ENCODE data around the gene OTUD4. TPM values are rescaled to one million over a fixed set of nuclear protein-coding genes. Genes with fewer than 3 reads are reported as not detected.
"Not testable (repeated sequence)": the region's sequence is repeated elsewhere in the genome, so short reads cannot be mapped to it uniquely, and the experiment has no call there.

Gene OTUD4
- total RNA-seq, 1 donor from 2014 or later = 26.7 TPM

DNA sequence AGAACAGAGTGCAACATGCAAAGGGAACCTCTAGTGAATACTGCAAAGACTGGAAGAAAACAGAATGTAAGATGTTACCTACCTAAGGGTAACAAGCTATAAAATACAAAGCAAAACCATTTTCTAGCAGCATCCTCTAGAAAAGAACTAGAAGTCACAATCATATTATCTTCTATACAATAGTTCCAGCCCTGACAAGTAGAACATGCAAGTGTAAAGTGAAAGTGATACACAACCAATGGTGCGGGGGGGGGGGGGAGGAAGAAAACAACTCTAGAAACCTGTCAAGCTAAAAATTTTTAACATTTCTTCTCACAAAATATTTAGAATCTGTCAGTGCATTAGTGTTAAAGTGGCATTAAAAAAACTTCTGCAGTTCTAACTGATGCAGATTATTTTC, 44.2 kb downstream of the OTUD4 start:
- intact Hi-C loops (cut with DNase I); DNase-seq (ENCODE audit: low spot score): not testable (repeated sequence)

DNA sequence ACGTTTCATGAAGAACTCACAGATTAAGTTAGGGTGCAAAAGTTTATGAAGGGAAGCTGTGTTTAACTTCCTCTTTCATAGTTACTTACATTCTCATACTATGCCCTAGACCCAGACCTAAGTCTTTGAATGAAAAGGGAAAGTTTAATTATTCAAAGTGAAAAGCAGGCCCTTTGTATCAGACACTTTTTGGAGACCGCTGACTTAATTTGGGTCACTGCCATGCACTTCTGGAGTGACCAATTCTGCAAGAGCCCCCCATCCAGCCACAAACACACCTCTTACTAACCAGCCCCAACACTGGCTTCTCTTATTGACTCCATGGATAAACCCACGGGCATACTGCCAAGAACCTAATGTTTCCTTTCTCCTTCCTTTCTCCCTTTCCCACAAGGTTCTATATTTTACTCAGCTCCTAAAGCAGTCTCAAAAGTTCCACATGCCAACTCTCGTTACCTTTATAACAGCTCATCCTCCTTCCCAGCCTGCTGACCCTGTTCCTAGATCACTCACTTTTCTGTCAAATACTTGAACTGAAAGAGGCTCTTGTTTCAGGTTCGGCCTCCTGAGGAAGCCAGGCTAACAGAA, 47.8 kb downstream of the OTUD4 start:
- intact Hi-C loops (cut with DNase I) = no loop called here
- DNase-seq (ENCODE audit: low spot score) = no peak

DNA sequence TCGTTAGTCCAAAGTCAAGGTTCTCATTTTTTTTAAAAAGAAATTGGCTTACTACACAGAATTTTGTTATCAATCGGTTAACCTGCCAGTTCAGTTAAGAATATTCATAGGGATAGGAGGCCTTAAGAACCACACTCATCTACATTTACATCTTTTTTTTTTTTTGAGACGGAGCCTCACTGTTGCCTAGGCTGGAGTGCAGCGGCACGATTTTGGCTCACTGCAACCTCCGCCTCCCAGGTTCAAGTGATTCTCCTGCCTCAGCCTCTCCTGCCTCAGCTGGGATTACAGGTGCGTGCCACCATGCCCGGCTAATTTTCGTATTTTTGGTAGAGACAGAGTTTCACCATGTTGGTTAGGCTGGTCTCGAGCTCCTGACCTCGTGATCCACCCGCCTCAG, 48.5 kb downstream of the OTUD4 start:
- intact Hi-C loops (cut with DNase I) = no loop called here

DNA sequence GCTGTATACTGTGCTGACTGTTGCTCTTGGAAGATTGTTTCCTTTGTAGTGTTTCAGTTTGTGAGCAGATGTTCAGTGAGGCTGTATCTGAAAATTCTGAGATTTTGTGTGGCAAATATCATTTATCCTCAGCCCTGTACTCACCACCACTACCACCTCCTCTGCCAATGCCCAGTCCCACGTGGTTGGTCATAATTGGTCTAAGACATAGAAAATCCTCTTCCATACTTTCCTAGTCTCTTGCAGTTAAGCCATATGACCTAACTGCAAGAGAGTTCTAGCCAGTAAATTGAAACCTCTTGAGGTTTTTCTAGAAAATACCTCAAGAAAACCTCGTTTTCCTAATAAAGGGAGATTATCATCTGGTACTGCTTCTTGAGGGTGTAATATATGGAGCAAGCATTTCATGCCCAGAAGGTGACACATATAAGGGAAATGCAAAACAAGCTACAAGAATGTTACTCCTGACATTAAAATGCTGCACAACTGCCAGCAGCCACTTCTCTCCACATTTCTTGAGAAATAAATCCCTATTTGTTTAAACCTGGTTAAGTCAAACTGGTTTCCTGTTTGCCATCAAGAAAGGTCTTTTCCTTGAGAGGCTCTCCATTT, 49.5 kb downstream of the OTUD4 start:
- intact Hi-C loops (cut with DNase I) = no loop called here
- no peak for DNase-seq (ENCODE audit: low spot score)

More for the DNA sequence above, 48.5 kb downstream of the OTUD4 start:
- no peak for DNase-seq (ENCODE audit: low spot score)

DNA sequence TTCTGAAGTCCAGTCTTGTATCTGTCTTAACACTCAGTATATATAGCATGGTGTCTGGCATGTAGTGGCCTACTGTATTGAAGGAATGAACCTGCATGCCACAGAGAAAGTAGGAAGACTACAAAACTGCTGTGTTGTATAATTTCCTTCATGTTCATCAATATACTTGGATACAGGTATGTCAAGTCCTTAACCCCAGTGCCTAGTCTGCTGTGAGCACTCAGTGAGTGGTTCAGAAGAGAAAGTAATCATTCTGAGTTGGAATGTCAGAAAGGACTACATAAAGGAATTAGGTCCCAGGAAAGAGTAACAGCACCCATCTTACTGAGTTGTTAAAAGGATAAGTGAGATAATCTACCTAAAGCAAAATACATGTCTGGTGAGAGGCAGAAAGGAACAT, 50.3 kb downstream of the OTUD4 start:
- no peak for DNase-seq (ENCODE audit: low spot score)
- intact Hi-C loops (cut with DNase I) = no loop called here

DNA sequence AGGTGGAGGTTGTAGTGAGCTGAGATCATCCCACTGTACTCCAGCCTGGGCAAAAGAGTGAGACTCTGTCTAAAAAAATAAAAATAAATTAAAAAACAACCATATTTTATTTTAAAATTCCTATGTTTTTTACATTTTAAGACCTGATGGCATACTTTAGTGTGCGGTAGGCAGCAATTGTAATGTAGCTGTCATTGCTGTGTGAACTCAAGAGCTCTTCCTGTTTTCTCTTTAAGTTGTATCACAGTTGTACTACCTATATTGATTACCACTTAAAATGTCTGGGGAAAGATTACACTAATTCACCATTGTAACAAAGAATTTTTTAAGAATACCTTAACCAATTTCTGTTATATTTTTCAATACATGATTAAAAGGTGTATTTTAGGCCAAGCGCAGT, 55.0 kb downstream of the OTUD4 start:
- intact Hi-C loops (cut with DNase I) = no loop called here
- DNase-seq (ENCODE audit: low spot score) = no peak

DNA sequence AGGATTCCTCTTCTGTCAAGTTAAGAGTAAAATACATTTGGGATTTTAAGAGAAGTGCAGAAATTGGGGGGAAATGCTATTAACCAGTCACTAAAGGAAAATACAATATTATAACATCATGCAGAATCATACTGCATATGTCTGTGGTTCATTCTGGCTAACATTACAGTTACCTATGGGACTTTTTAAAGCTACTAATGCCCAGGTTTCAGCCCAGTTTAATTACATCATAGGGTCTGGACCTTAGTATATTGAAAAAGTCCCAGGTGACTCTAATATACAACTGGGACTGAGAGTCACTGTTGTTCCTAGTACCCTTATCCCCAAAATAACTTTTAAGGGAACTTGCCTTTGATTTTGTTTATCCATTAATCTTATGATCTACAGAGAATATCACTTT, 72.3 kb downstream of the OTUD4 start:
- no peak for DNase-seq (ENCODE audit: low spot score)
- intact Hi-C loops (cut with DNase I) = no loop called here

DNA sequence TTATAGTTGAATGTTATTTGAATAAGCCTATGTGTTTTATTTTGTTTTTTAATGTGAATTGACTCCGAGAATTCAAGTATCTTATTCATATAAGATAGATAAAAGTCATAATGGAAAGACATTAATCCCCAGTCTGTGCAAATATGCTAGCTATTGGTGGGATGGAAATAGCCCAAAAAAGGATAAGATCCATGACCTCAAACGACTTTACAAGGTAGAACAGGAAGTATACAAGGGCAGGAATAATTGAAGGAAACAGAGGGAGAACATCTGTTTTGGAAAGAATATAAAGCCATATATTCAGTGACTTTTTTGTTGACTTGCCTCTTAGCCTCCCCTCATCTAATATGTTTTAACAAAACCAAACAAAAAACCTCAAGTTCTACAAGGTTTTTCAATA, 73.3 kb downstream of the OTUD4 start:
- no peak for DNase-seq (ENCODE audit: low spot score)
- intact Hi-C loops (cut with DNase I) = no loop called here

DNA sequence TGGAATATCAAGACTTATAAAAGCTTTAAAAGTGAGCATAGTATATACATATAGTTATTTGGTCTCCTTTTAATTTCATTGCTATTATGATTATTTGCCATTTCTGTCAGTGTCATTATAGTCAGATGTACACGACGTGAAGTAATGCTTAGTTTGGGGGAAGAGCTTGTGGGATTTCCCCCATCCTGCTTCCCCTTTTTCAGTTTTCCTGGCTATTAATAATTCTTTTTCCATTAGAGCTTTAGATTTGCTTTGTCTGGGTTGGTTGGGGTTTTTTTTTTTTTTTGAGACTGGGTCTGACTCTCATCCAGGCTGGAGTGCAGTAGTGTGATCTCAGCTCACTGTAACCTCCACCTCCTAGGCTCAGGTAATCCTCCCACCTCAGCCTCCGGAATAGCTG, 76.9 kb downstream of the OTUD4 start:
- DNase-seq (ENCODE audit: low spot score) = no peak
- intact Hi-C loops (cut with DNase I) = no loop called here

DNA sequence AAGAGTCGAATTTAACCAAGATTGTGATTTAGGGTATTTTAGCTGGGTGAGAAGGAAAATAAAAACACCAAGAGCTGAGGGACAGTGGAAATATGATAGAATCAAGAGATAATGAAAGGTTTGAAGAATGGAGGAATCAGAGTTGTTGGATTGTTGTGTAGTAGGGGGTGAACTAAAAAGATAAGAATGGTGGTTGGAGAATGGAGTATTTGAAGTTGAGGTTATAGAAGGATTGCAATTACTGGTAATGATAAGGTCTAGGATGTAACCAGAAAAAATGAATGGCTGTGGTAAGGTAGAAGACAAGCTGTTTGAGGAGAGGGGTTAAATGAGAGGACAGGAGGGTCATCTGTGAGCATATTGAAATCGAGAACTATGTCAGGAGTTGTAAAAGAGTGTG, 77.8 kb downstream of the OTUD4 start:
- DNase-seq (ENCODE audit: low spot score) = no peak
- intact Hi-C loops (cut with DNase I) = no loop called here

DNA sequence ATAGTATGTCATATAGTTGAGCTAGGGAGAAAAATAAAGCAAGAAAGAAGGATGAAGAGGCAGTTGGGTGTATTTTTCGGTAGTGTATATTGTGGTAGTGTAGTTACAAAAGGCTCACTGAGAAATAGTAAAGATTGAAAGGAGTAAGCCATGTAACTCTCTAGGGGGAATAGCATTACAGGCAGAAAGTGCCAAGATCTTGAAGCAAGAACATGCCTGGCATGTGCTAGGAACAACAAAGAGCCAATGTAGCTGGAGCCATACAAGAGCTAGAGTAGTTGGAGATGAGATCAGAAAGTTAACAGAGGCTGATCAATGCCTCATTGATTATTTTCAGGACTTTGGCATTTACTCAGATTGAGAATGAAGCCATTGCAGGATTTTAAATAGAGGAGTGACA, 79.3 kb downstream of the OTUD4 start:
- intact Hi-C loops (cut with DNase I) = no loop called here
- no peak for DNase-seq (ENCODE audit: low spot score)

DNA sequence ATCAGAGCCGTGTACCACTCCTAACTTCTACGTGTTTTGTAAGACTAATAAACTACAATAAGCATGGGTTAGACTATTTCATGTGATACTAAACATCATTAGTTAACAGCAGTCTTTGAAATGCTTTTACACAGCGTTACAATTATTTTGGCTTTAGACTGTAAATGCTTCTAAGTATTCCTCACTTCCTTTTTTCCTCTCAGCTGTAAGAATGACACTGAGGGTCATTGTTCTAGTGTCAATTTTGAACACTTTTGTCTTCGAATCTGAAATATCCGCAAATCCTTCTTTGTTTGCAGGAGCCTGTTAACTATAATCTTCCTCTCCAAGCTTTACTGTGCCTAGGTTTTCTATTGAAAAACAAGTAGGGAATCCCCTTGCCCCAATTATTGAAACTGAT, 80.7 kb downstream of the OTUD4 start:
- no peak for DNase-seq (ENCODE audit: low spot score)
- intact Hi-C loops (cut with DNase I) = loop anchor here (5.0 to 10.0 kb wide), 2 partner anchors 78 to 925 kb away; no protein-coding TSS in a partner anchor

DNA sequence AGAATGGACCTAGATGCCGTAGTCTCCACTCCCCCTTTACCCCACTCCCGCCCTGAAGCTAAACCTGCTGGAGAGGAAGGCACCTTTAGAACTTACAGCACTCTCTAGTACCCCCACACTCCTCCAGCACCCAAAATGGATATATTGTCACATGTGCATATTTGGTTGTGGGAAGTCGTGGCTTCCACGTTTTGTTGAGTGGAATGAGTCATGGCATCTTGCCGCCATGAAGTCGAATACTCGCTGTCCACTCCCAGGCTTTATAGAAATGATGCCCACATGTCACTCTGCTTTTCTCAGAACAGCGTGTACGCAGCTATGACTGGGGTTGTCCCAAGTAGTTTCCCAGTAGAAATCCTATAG, 81.7 kb downstream of the OTUD4 start:
- DNase-seq (ENCODE audit: low spot score) = no peak

DNA sequence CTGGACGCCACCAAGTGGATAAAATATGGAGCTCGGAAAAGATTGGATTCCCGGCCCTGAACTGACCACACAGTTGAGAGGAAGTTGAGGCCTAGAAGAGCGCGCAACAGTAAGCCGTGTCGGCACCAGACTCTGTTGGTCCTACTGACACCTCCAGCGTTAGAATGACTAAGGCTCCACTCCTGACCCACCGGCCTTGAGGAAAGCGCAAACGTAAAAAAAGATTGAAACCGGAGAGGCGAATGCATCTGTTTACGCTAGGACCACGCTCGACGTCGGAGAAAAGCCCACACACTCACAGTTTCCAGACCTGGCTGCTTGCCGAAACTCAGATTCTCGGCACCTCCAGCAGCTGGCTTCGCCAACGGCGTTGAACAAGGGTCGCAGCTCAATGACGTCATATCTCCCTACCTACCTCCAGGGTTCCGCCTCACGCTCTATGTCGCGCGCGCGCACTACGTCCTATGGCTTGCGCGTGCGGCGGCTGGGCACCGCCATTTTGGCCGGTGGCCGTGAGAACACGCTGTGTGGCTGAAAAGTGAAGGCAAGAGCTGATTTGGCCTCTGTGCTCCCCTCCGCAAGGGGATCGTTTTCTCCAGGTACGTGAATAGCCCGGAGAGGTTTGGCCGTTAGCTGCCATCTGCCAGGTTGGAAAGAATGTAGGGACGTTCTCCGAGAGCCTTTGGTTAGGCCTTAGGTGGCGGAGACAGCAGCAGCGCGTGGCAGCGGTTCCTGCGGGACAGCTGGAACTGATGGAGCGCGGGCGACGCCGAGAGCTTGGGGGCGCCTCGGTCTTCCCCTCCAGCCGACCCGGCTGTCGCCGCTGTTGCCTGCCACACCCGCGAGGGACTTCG, 82.3 kb downstream of the OTUD4 start, which contains the start of the genes ABCE1 and ANAPC10:
TSS of gene ABCE1 (plus strand) at position 491 of the 854 bp plus-strand sequence. CDS start 6,102 bp downstream, outside the sequence.
TSS of gene ANAPC10 (minus strand) at position 376 of the 854 bp plus-strand sequence. CDS start 2,097 bp downstream, outside the sequence.
- DNase-seq (ENCODE audit: low spot score) = peak; percentile 94
- intact Hi-C loops (cut with DNase I) = loop anchor here (5.0 to 10.0 kb wide), 2 partner anchors 79 to 923 kb away; no protein-coding TSS in a partner anchor

More for the DNA sequence above, 81.7 kb downstream of the OTUD4 start:
- intact Hi-C loops (cut with DNase I) = loop anchor here (5.0 to 10.0 kb wide), 2 partner anchors 79 to 924 kb away; no protein-coding TSS in a partner anchor

DNA sequence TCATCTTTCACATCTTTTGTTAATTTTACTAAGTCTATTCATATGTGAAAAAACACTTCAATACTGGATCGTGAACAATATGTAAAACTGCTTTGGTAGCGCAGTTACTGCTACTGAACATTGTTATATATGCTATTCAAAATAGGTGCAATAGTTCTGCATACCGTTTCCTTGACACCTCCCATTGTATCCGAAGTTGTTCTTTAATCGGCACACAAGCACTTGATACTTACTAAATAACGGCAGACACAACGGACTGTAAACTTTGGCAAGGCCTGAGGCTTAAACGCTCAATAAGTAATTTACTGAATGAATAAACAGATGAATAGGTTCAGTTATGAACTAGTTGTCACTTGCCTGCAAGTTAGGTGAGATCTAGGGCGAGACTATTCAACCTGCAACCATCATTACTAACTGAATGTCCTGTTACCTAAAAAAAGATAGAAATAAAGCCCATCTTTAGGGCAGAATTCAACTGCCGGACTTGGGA, 83.0 kb downstream of the OTUD4 start:
- intact Hi-C loops (cut with DNase I) = loop anchor here (5.0 to 10.0 kb wide), 2 partner anchors 80 to 923 kb away; no protein-coding TSS in a partner anchor
- DNase-seq (ENCODE audit: low spot score) = no peak

DNA sequence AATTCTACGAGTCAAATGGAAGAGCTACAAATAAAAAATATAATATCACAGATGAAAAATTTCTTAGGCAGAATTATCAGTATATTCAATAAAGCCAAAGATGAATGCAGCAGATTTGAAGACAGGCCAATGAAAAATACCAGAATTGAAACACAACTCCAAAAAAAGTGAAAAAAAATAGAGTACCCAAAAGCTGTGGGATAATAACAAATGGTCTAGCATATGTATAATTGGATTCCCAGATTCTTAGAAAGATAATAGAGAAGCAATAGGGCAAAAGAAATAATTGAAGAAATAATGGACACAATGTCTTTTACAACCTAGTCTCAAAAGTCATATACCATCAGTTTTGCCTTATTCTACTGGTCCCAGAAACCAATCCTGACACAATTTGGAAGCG, 86.8 kb downstream of the OTUD4 start:
- no peak for DNase-seq (ENCODE audit: low spot score)
- intact Hi-C loops (cut with DNase I) = loop anchor here (10.0 kb wide), 1 partner anchor 919 kb away; no protein-coding TSS in a partner anchor

DNA sequence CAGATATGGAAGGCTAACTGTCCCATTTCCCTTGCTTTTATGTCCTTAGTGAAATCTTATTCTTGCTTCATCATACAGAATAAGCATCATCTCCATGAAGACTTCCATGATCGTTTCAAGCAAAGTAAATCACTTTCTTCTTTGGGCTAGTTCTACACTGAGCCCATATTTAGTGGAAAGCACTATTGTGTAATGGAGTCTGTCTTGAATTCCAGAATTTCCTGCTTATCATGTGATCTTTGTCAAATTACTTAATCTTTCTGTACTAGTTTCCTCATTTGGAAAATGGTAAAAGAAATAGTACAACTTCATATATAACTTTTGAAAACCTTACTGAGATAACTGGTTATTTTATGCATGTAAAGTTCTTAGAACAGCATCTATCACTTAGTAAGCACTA, 90.0 kb downstream of the OTUD4 start:
- DNase-seq (ENCODE audit: low spot score) = no peak
- intact Hi-C loops (cut with DNase I) = loop anchor here (10.0 kb wide), 1 partner anchor 916 kb away; no protein-coding TSS in a partner anchor

DNA sequence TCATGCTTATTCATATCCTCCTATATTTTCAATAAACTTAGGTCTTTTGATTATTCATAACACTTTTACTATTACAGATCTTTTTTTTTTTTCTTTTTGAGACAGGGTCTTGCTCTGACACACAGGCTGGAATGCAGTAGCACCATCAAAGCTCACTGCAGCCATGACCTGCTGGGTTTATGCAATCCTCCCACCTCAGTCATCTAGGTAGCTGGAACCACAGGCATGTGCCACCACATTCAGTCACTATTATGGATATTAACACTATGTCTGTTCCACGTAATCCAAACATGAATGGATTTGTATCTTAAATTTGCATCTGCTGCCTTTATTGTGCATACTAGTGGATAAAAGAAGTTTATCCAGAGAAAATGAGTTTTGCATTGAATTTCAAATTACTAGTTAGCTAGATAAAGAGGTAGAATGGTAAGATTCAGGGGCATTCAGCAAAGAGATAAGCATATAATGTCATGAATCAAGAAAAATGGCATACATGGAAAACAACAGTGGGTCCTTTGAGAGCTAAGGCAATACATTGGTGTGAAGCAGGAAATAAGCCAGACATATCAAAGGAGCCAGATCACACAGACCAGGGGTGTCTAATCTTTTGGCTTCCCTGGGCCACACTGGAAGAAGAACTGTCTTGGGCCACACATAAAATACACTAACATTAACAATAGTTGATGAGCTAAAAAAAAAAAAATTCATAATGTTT, 96.3 kb downstream of the OTUD4 start:
- intact Hi-C loops (cut with DNase I) = no loop called here
- DNase-seq (ENCODE audit: low spot score) = no peak

Measured in cardiac septum (tissue), 1 donor.